ENCODE data around the gene RITA1. TPM values are rescaled to one million over a fixed set of nuclear protein-coding genes. Genes with fewer than 3 reads are reported as not detected.

Gene RITA1
- total RNA-seq, 1 experiment from 2014 or later: 33.6 TPM

- ChIA-PET POLR2A (no interaction called here), CTCF (no interaction called here)
- Mint-ChIP-seq H3K4me3 (ENCODE audit: unreplicated experiment) (no peak overlapping the region), H3K27me3 (ENCODE audit: insufficient read depth, unreplicated experiment) (no peaks in the 10 kb centered on the region), H3K27ac (ENCODE audit: unreplicated experiment) (no peak overlapping the region), H3K9me3 (ENCODE audit: unreplicated experiment) (no peaks in the 10 kb centered on the region), H3K4me1 (ENCODE audit: low read depth, unreplicated experiment) (peaks cover 7% of the 10 kb centered on the region), H3K36me3 (ENCODE audit: insufficient read depth, unreplicated experiment) (peaks cover 16% of the 10 kb centered on the region)
- BruUV-seq (replicated peaks): no TSS peak
- Histone ChIP-seq H3K36me3 (ENCODE audit: control insufficient read depth, insufficient read depth, low read length) (no peaks in the 10 kb centered on the region), H3K4me1 (peaks cover 4% of the 10 kb centered on the region; the same call in 1 of the 2 replicates), H3K4me3 (ENCODE audit: low read depth, low read length) (no peak overlapping the region), H3K9me3 (no peaks in the 10 kb centered on the region), H3K27me3 (replicated peaks; ENCODE audit: control insufficient read depth, insufficient read depth, low read length) (no peaks in the 10 kb centered on the region)
- intact Hi-C loops (cut with micrococcal nuclease; ENCODE audit: unreplicated experiment): loop anchor here (5.0 kb wide), 3 partner anchors 74 to 229 kb away; partner anchors contain the start of gene PLBD2
- DNase-seq: no peak
- TF ChIP-seq CTCF (IDR thresholded peaks at IDR 0.05; ENCODE audit: insufficient read depth in 1 of 2, low read depth in 1 of 2, low read length in 1 of 2, severe bottlenecking in 1 of 2, unreplicated experiment in 1 of 2): no peak
Measured at GRCh38 chr12:113198296-113198695, 12.8 kb downstream of the RITA1 start.

- intact Hi-C loops (cut with micrococcal nuclease; ENCODE audit: unreplicated experiment): no loop called here
- ChIA-PET CTCF (no interaction called here), POLR2A (no interaction called here)
- no peak for TF ChIP-seq CTCF (IDR thresholded peaks at IDR 0.05; ENCODE audit: insufficient read depth in 1 of 2, low read depth in 1 of 2, low read length in 1 of 2, severe bottlenecking in 1 of 2, unreplicated experiment in 1 of 2)
- Histone ChIP-seq H3K27me3 (replicated peaks; ENCODE audit: control insufficient read depth, insufficient read depth, low read length) (no peaks in the 10 kb centered on the region), H3K36me3 (ENCODE audit: control insufficient read depth, insufficient read depth, low read length) (no peaks in the 10 kb centered on the region), H3K4me1 (no peaks in the 10 kb centered on the region), H3K9me3 (no peaks in the 10 kb centered on the region), H3K4me3 (ENCODE audit: low read depth, low read length) (no peak overlapping the region)
- BruUV-seq (replicated peaks): no TSS peak
- H3K36me3 Mint-ChIP-seq (ENCODE audit: insufficient read depth, unreplicated experiment): peaks cover 7% of the 10 kb centered on the region
- no peaks in the 10 kb centered on the region for H3K4me1 Mint-ChIP-seq (ENCODE audit: low read depth, unreplicated experiment)
- no peak overlapping the region for H3K27ac Mint-ChIP-seq (ENCODE audit: unreplicated experiment)
- no peak overlapping the region for H3K4me3 Mint-ChIP-seq (ENCODE audit: unreplicated experiment)
- no peaks in the 10 kb centered on the region for H3K9me3 Mint-ChIP-seq (ENCODE audit: unreplicated experiment)
- no peaks in the 10 kb centered on the region for H3K27me3 Mint-ChIP-seq (ENCODE audit: insufficient read depth, unreplicated experiment)
- DNase-seq: no peak
Measured at GRCh38 chr12:113200021-113200797, 14.7 kb downstream of the RITA1 start.

DNA sequence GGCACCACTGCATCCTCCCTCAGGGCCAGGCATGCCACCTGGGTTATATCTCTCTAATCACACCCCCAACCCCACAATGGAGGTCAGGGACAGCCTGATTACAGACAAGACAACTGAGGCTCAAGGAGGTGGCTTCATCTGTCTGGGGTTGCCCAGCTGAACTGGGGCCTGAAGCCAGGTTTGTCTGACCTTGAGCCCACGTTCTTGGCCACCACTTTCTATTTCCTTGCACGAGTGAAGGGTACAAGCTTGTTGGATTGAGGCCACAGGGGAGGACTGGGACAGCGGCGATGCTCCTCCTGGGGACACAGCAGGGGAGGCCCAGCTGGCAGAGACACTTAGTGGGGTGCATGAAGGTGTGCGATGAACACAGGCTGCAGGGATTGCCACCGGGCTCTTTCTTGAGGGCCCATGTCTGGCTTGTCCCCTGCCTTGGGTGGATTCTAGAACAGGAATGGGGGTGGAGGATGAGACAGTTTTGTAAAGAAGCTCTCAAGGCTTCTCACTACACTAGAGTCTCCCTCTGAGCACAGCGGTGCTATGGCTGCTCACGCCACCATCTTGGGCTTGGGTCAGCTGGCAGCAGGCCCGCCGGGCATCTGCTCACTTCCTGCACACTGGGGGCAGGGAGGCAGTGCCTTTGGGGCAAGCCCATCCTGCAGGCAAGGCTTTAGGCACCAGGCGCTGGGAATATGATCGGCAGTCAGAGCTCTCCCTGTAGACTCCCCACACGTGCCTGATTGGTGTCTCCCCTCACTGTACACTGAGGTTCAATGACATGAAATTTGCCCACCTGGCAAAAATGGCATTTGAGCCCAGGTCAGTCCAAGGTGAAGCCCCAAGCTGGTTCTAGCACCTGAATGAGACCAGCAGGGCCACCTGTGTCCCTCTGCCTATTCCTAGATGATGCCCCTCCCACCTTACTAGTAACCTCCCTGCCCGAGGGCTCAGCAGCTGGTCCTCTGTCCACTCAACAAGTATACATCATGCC lies 16.0 kb downstream of the RITA1 start:
- no TSS peak for BruUV-seq (replicated peaks)

More for the DNA sequence above, 16.0 kb downstream of the RITA1 start:
- ChIA-PET POLR2A (no interaction called here), CTCF (no interaction called here)
- Mint-ChIP-seq H3K27me3 (ENCODE audit: insufficient read depth, unreplicated experiment) (no peaks in the 10 kb centered on the region), H3K27ac (ENCODE audit: unreplicated experiment) (no peak overlapping the region), H3K4me1 (ENCODE audit: low read depth, unreplicated experiment) (no peaks in the 10 kb centered on the region), H3K36me3 (ENCODE audit: insufficient read depth, unreplicated experiment) (no peaks in the 10 kb centered on the region), H3K9me3 (ENCODE audit: unreplicated experiment) (no peaks in the 10 kb centered on the region), H3K4me3 (ENCODE audit: unreplicated experiment) (no peak overlapping the region)
- no peak for DNase-seq
- Histone ChIP-seq H3K4me1 (no peaks in the 10 kb centered on the region), H3K4me3 (ENCODE audit: low read depth, low read length) (no peak overlapping the region), H3K27me3 (replicated peaks; ENCODE audit: control insufficient read depth, insufficient read depth, low read length) (no peaks in the 10 kb centered on the region), H3K36me3 (ENCODE audit: control insufficient read depth, insufficient read depth, low read length) (no peaks in the 10 kb centered on the region), H3K9me3 (no peaks in the 10 kb centered on the region)
- TF ChIP-seq CTCF (IDR thresholded peaks at IDR 0.05; ENCODE audit: insufficient read depth in 1 of 2, low read depth in 1 of 2, low read length in 1 of 2, severe bottlenecking in 1 of 2, unreplicated experiment in 1 of 2): no peak
- intact Hi-C loops (cut with micrococcal nuclease; ENCODE audit: unreplicated experiment): no loop called here
